Parathyroid adenoma (tissue), 2 donors: Measurements from ENCODE around the gene HS3ST5.

Experiments
- H2AFZ ChIP-seq: fragments of 300-600 bp; sonication (generic); one replicate; pipeline ENCODE4 v1.7.0; 2017; ENCODE audit warnings: antibody characterized with exemption, mild to moderate bottlenecking
- H3K27ac ChIP-seq: fragments of 300-600 bp; sonication (generic); one replicate; pipeline ENCODE4 v1.7.0; 2017
- H3K27me3 ChIP-seq: fragments of 300-600 bp; sonication (generic); one replicate; pipeline ENCODE4 v1.7.0; 2017; ENCODE audit warnings: low read length; ENCODE audit not compliant: control insufficient read depth, insufficient read depth
- H3K36me3 ChIP-seq: fragments of 300-600 bp; sonication (generic); one replicate; pipeline ENCODE4 v1.7.0; 2017; ENCODE audit warnings: low read length; ENCODE audit not compliant: control insufficient read depth, insufficient read depth
- H3K4me1 ChIP-seq: fragments of 300-600 bp; sonication (generic); one replicate; pipeline ENCODE4 v1.7.0; 2017; ENCODE audit warnings: control low read depth
- H3K4me2 ChIP-seq: fragments of 300-600 bp; sonication (generic); one replicate; pipeline ENCODE4 v1.7.0; 2017; ENCODE audit warnings: low read length
- H3K4me3 ChIP-seq: fragments of 300-600 bp; sonication (generic); one replicate; pipeline ENCODE4 v1.7.0; 2017; ENCODE audit warnings: low read depth, low read length
- H3K79me2 ChIP-seq: fragments of 300-600 bp; sonication (generic); one replicate; pipeline ENCODE4 v1.7.0; 2017; ENCODE audit warnings: control low read depth
- H3K9ac ChIP-seq: fragments of 300-600 bp; sonication (generic); one replicate; pipeline ENCODE4 v1.7.0; 2017; ENCODE audit warnings: mild to moderate bottlenecking
- H3K9me3 ChIP-seq: fragments of 300-600 bp; sonication (generic); one replicate; pipeline ENCODE4 v1.7.0; 2017; ENCODE audit warnings: low read length; ENCODE audit not compliant: control insufficient read depth
- TF ChIP-seq, protein P1 (sequence below): fragments of 300-600 bp; sonication (generic); IDR thresholded peaks from one replicate; pipeline ENCODE4 v1.7.0; 2017; ENCODE audit warnings: antibody characterized with exemption, mild to moderate bottlenecking
- donor health status: primary hyperparathyroidism.

HS3ST5 gene

DNA sequence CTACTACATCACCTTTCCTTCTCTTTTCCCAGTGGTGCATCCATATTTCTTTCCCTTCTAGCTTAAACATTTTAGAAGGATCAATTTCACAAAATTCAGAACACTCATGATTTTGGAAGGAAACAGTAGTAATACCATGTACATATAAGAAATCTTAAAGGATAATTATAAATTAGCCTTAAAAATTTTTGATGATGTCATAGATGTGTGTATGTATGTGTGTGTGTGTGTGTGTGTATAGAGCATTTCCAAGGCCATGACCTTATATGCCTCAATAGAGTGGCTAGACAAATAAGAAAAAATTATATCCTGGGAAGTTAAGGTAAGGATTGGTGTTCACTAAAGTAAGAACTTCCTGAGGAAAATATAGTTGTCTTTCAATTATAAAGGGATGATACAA is 24.1 kb upstream of the HS3ST5 start:
- no peaks in the 10 kb centered on the region for H3K9me3 ChIP-seq
- no peak overlapping the region for H3K27ac ChIP-seq
- TF ChIP-seq, protein P1, sequence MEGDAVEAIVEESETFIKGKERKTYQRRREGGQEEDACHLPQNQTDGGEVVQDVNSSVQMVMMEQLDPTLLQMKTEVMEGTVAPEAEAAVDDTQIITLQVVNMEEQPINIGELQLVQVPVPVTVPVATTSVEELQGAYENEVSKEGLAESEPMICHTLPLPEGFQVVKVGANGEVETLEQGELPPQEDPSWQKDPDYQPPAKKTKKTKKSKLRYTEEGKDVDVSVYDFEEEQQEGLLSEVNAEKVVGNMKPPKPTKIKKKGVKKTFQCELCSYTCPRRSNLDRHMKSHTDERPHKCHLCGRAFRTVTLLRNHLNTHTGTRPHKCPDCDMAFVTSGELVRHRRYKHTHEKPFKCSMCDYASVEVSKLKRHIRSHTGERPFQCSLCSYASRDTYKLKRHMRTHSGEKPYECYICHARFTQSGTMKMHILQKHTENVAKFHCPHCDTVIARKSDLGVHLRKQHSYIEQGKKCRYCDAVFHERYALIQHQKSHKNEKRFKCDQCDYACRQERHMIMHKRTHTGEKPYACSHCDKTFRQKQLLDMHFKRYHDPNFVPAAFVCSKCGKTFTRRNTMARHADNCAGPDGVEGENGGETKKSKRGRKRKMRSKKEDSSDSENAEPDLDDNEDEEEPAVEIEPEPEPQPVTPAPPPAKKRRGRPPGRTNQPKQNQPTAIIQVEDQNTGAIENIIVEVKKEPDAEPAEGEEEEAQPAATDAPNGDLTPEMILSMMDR: no peak
- no peak overlapping the region for H3K4me3 ChIP-seq
- H3K27me3 ChIP-seq: no peaks in the 10 kb centered on the region
- H3K4me1 ChIP-seq: no peaks in the 10 kb centered on the region
- H3K36me3 ChIP-seq: no peaks in the 10 kb centered on the region
- no peak overlapping the region for H3K4me2 ChIP-seq
- H3K9ac ChIP-seq: no peak overlapping the region
- no peaks in the 10 kb centered on the region for H3K79me2 ChIP-seq
- no peak overlapping the region for H2AFZ ChIP-seq

DNA sequence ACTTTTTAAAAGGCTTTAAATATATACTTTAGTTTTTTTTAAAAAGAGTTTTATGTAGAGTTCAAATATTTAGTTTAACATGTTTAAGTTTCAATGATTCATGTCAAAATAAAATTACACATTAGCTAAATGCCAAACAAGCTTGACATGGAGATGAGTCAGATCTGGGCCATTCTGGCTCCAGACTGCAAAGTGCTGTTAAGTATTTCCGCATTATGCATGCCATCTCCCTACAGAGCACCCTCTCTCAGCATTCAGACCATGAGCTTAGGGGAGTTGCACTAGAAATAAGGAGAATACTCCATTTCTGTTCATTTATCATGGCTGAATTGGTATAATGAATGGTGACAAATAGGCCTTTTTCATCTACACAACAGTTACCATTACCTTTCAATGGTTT is 21.5 kb upstream of the HS3ST5 start:
- no peak overlapping the region for H3K9ac ChIP-seq

DNA sequence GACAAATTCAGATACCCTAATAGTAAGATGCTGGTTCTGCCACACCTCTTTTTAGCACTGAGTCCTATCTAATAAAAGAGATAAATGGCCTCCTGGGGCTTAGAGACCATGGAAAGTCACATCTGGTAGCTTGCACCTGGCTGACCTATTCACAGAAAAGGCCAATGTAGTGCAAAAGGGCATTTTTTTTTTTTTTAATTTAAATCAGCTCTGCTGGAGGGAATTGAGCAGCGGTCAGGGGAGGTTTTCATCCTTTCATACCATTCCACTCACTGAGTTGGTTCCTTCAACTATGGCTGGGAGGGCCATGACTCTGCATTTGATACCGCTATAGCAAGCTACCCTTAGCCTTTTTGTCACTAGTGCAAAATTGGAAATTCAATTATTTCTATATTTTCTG is 20.1 kb upstream of the HS3ST5 start:
- Histone ChIP-seq H3K27ac (no peak overlapping the region), H3K36me3 (no peaks in the 10 kb centered on the region)
- TF ChIP-seq, protein P1: no peak

More for the DNA sequence above, 21.5 kb upstream of the HS3ST5 start:
- no peaks in the 10 kb centered on the region for H3K79me2 ChIP-seq
- TF ChIP-seq, protein P1: no peak
- no peak overlapping the region for H3K4me2 ChIP-seq
- H3K4me1 ChIP-seq: no peaks in the 10 kb centered on the region
- H3K4me3 ChIP-seq: no peak overlapping the region
- H3K36me3 ChIP-seq: no peaks in the 10 kb centered on the region
- no peaks in the 10 kb centered on the region for H3K27me3 ChIP-seq
- H3K27ac ChIP-seq: no peak overlapping the region
- H2AFZ ChIP-seq: no peak overlapping the region
- H3K9me3 ChIP-seq: no peaks in the 10 kb centered on the region

DNA sequence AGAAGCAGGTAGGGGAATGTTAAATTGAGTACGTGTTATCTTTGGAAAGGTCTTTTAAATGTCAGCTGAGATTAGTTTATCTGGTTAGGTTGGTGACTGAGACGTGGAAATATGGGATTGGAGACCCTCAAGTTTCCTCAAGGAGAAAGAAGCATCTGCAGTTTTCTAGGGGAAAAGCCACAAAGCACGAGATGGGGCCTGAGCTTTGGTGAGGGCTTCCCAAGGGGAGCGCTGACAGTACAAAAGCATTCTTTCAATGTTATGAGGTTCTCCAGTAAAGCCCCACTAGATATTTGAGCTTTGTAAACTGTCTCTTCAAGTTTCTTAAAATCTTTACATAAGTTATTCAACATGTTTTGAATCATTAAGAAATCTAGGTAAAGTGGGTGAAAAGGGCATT is 19.6 kb upstream of the HS3ST5 start:
- Histone ChIP-seq H3K79me2 (no peaks in the 10 kb centered on the region), H3K4me2 (no peak overlapping the region), H3K4me1 (no peaks in the 10 kb centered on the region), H3K27ac (no peak overlapping the region), H3K36me3 (no peaks in the 10 kb centered on the region), H3K9ac (no peak overlapping the region), H3K27me3 (no peaks in the 10 kb centered on the region), H2AFZ (no peak overlapping the region), H3K9me3 (no peaks in the 10 kb centered on the region), H3K4me3 (no peak overlapping the region)
- TF ChIP-seq, protein P1: no peak

More for the DNA sequence above, 20.1 kb upstream of the HS3ST5 start:
- no peaks in the 10 kb centered on the region for H3K4me1 ChIP-seq
- H2AFZ ChIP-seq: no peak overlapping the region
- no peaks in the 10 kb centered on the region for H3K9me3 ChIP-seq
- no peak overlapping the region for H3K4me2 ChIP-seq
- H3K9ac ChIP-seq: no peak overlapping the region
- no peak overlapping the region for H3K4me3 ChIP-seq
- no peaks in the 10 kb centered on the region for H3K27me3 ChIP-seq
- no peaks in the 10 kb centered on the region for H3K79me2 ChIP-seq

DNA sequence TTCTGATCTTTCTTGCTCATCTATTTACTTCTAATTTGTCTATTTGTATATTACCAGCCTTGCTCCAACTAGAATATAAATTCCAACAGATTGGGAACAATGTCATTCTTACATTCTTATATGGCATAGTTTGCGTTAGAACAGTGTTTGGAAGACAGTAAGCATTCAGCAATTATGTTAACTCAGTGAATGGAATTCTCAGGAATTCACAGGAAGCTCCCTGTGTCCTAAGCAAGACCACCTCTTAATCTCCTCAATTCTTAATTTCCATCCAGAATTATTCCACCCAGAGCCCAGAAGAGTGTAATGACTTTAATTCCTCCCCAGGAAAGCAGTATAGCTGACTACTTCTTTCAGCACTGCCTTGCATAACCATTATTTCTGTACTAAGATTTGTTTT is 18.2 kb upstream of the HS3ST5 start:
- TF ChIP-seq, protein P1: no peak
- no peaks in the 10 kb centered on the region for H3K9me3 ChIP-seq
- no peaks in the 10 kb centered on the region for H3K36me3 ChIP-seq

More for the DNA sequence above, 18.2 kb upstream of the HS3ST5 start:
- Histone ChIP-seq H3K4me1 (no peaks in the 10 kb centered on the region), H3K27me3 (no peaks in the 10 kb centered on the region), H3K9ac (no peak overlapping the region), H3K4me3 (no peak overlapping the region), H3K27ac (no peak overlapping the region), H2AFZ (no peak overlapping the region), H3K79me2 (no peaks in the 10 kb centered on the region), H3K4me2 (no peak overlapping the region)
